ENCODE data around the gene ZNF532.

DNA sequence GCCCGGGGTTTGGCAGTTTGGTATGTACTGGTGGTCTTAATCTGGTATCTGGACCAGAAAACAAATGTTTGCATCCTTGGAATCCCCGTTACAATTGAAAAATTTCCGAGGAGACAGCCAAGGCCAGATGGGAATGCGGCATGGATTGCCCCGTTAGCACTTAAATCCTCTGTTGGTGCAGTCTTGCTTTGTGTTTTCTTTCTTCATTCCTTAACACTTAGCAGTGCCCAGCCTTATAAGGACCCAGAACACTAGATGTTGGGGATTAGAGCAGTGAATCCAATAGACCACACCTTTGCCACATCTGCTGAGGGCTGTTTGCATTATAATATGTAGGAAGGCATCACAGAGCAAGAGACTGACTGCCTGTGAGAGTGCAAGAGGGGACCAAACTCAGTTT lies 12.8 kb upstream of the ZNF532 start:
- TF ChIP-seq POLR2A (IDR thresholded peaks at IDR 0.05; ENCODE audit: low read length) (no peak), GATA1 (IDR thresholded peaks at IDR 0.05; ENCODE audit: low read depth, low read length) (no peak)

Measured in erythroblast (primary cell).